CD8-positive, alpha-beta memory T cell (primary cell): ENCODE results near the gene MAMDC2. TPM values are rescaled to one million over a fixed set of nuclear protein-coding genes. Genes with fewer than 3 reads are reported as not detected.

Experiments
- CTCF ChIA-PET: fragments of 350-600 bp; sonication (Branson Sonifier 250); formaldehyde crosslinking; loops from one replicate; lab custom pipeline; 2021; ENCODE audit warnings: antibody characterized with exemption; lab: Charles Lee
- POLR2A ChIA-PET: fragments of 350-600 bp; sonication (Branson Sonifier 250); formaldehyde crosslinking; loops from one replicate; lab custom pipeline; 2021; ENCODE audit warnings: antibody characterized with exemption; lab: Charles Lee
- DNase-seq, 5 donors: peaks; one replicate each; pipeline versions ENCODE4 v3.0.0 to v3.0.0-alpha.2; 2020 to 2022; ENCODE audit warnings: mixed read lengths in 1 of 5
- H3K27ac ChIP-seq: one replicate; pipeline ENCODE4 v1.7.0; 2013; ENCODE audit warnings: low read depth, mild to moderate bottlenecking, low read length, moderate library complexity
- H3K27me3 ChIP-seq: 2 replicates; pipeline ENCODE4 v1.7.0; 2013; ENCODE audit warnings: low read length, mild to moderate bottlenecking; ENCODE audit not compliant: insufficient read depth, poor library complexity, severe bottlenecking
- H3K36me3 ChIP-seq: 2 replicates; pipeline ENCODE4 v1.7.0; 2013; ENCODE audit warnings: mild to moderate bottlenecking, low read length, moderate library complexity; ENCODE audit not compliant: insufficient read depth
- H3K4me1 ChIP-seq: 2 replicates; pipeline ENCODE4 v1.7.0; 2013; ENCODE audit warnings: mild to moderate bottlenecking, low read length, moderate library complexity; ENCODE audit not compliant: insufficient read depth
- H3K4me3 ChIP-seq: 2 replicates; pipeline ENCODE4 v1.7.0; 2013; ENCODE audit warnings: mild to moderate bottlenecking, low read length
- H3K9me3 ChIP-seq: 2 replicates; pipeline ENCODE4 v1.7.0; 2013; ENCODE audit warnings: mild to moderate bottlenecking, low read length
- H3K27ac Mint-ChIP-seq, 8 donors: one replicate each; pipeline ENCODE4 v1.8.0; 2020 to 2021; ENCODE audit warnings: mixed read lengths in 8 of 8, mild to moderate bottlenecking in 6 of 8, inconsistent platforms in 3 of 8, moderate library complexity in 3 of 8
- H3K27me3 Mint-ChIP-seq, 2 donors: one replicate each; pipeline ENCODE4 v1.8.0; 2020 to 2021; ENCODE audit warnings: mixed read lengths in 2 of 2, mild to moderate bottlenecking in 1 of 2, moderate library complexity in 1 of 2
- H3K36me3 Mint-ChIP-seq, 3 donors: one replicate each; pipeline ENCODE4 v1.8.0; 2020 to 2021; ENCODE audit warnings: mixed read lengths in 3 of 3, inconsistent platforms in 1 of 3, mild to moderate bottlenecking in 1 of 3
- H3K4me1 Mint-ChIP-seq, 3 donors: one replicate each; pipeline ENCODE4 v1.8.0; 2020 to 2021; ENCODE audit warnings: mixed read lengths in 3 of 3, inconsistent platforms in 1 of 3, mild to moderate bottlenecking in 1 of 3
- H3K4me3 Mint-ChIP-seq, 7 donors: one replicate each; pipeline ENCODE4 v1.8.0; 2020 to 2021; ENCODE audit warnings: mixed read lengths in 7 of 7, mild to moderate bottlenecking in 6 of 7, moderate library complexity in 4 of 7, inconsistent platforms in 2 of 7
- H3K9me3 Mint-ChIP-seq, 5 donors: one replicate each; pipeline ENCODE4 v1.8.0; 2020 to 2022; ENCODE audit warnings: mixed read lengths in 5 of 5, mild to moderate bottlenecking in 3 of 5, moderate library complexity in 2 of 5, inconsistent platforms in 1 of 5
- polyA plus RNA-seq: library from polyadenylated mRNA; unstranded; fragments of 300-500 nt; fragmentation: Illumina TruSeq; gene quantifications from one replicate; pipeline ENCODE4 v1.2.3, GENCODE V29; 2021
- total RNA-seq, 2 experiments: library from RNA; stranded (reverse); gene quantifications; one replicate each; pipeline ENCODE4 v1.2.3, GENCODE V29; 2021

Gene MAMDC2
- total and polyA plus RNA-seq, 3 experiments from 2014 or later = 0.10 TPM; not detected in 2

DNA sequence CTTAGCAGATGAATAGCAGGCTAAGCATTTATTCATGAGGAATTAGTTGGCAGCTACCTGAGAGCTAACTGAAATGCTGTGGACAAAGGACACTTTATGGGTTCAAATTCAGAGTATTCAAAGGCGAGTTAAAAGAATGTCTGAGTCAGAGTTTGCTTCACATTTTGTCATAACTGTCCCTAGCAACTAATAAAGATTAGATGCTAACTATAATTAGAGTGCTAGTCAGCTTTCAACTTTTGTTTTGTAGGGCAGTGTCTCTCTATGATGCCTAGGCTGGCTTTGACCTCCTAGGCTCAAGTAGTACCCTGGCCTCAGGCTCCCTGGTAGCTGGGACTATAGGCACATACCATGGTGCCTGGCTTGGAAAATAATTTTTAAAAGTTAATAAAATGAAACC, 219.8 kb downstream of the MAMDC2 start:
- DNase-seq = no peak
- Histone ChIP-seq H3K9me3 (no peaks in the 10 kb centered on the region), H3K27me3 (no peaks in the 10 kb centered on the region), H3K36me3 (no peaks in the 10 kb centered on the region), H3K4me3 (no peak overlapping the region), H3K4me1 (peaks cover 42% of the 10 kb centered on the region), H3K27ac (no peak overlapping the region)
- H3K36me3 Mint-ChIP-seq = peaks cover 3 to 50% (median 17%) of the 10 kb centered on the region in 3 donors
- peaks cover 0 to 2% of the 10 kb centered on the region in 2 donors for H3K27me3 Mint-ChIP-seq
- H3K27ac Mint-ChIP-seq = no peak overlapping the region
- no peaks in the 10 kb centered on the region for H3K9me3 Mint-ChIP-seq
- no peak overlapping the region for H3K4me3 Mint-ChIP-seq
- CTCF ChIA-PET = interaction anchor here (0.6 kb wide), 1 partner anchor 8 kb away, joined by 3 read pairs; no protein-coding TSS in a partner anchor
- POLR2A ChIA-PET = no interaction called here
- H3K4me1 Mint-ChIP-seq = peaks cover 58 to 77% (median 76%) of the 10 kb centered on the region in 3 donors

Other genes with a start within 250 kb of the MAMDC2 start
- 1 to 10 TPM in 1 of 2 experiments, under 1 TPM in 1; 0.88 to 1.9 TPM for gene CFAP95, start 223.0 kb upstream of the MAMDC2 start, total RNA-seq
- not detected for gene CFAP95, start 223.0 kb upstream of the MAMDC2 start, polyA plus RNA-seq
- 10 to 100 TPM; 42.2 TPM for gene SMC5, start 215.1 kb downstream of the MAMDC2 start, total RNA-seq
- 18.9 TPM for gene SMC5, start 215.1 kb downstream of the MAMDC2 start, polyA plus RNA-seq